WI38 (cell line): Measurements from ENCODE around the gene TMEM59.
"Not testable (repeated sequence)": the region's sequence is repeated elsewhere in the genome, so short reads cannot be mapped to it uniquely, and the experiment has no call there.

Source experiments
- H3K4me3 ChIP-seq: 2 replicates; pipeline ENCODE4 v1.5.1; 2011; ENCODE audit warnings: low read depth, mild to moderate bottlenecking, control low read depth, low read length
- TF ChIP-seq, protein P1 (sequence below): IDR thresholded peaks from 2 replicates; pipeline ENCODE4 v1.5.1; 2012; ENCODE audit warnings: low read depth, mild to moderate bottlenecking, control low read depth, low read length

Gene TMEM59

DNA sequence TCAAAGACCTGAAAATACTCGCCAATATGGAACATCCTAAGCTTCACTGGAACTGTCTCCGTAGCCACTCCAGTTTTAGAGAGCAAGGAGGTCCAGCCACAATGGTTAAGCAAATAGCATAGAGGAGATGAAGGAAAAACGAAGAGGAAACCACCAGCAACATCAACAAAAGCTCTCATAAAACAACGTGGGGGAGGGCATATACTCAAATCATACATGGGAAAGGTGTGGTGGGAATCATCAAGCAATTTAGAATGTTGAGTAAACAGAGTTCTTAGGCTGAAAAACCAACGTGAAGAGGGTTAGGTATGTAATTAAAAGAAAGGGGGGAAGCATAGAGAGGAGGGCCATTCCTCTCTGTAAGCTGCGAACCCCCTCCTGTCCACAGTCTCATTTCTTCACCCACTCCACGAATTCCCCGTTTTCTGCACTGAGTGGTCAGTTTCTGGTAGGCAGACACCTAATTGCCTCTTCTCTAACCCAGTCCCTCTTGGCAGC lies 1.0 kb downstream of the TMEM59 start:
- TF ChIP-seq, protein P1, sequence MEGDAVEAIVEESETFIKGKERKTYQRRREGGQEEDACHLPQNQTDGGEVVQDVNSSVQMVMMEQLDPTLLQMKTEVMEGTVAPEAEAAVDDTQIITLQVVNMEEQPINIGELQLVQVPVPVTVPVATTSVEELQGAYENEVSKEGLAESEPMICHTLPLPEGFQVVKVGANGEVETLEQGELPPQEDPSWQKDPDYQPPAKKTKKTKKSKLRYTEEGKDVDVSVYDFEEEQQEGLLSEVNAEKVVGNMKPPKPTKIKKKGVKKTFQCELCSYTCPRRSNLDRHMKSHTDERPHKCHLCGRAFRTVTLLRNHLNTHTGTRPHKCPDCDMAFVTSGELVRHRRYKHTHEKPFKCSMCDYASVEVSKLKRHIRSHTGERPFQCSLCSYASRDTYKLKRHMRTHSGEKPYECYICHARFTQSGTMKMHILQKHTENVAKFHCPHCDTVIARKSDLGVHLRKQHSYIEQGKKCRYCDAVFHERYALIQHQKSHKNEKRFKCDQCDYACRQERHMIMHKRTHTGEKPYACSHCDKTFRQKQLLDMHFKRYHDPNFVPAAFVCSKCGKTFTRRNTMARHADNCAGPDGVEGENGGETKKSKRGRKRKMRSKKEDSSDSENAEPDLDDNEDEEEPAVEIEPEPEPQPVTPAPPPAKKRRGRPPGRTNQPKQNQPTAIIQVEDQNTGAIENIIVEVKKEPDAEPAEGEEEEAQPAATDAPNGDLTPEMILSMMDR = no peak

DNA sequence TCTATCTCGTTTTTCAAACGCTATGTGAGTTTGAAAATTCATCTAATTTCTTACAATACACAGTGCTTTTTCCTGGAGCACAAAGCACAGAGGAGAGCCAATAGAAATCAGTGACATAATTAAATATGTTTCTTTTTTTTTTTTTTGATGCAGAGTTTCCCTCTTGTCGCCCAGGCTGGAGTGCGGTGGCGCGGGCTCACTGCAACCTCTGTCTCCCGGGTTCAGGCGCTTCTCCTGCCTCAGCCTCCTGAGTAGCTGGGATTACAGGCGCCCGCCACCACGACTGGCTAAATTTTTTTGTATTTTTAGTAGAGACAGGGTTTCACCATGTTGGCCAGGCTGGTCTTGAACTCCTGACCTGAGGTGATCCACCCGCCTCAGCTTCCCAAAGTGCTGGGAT lies 2.6 kb downstream of the TMEM59 start:
- not testable (repeated sequence) for H3K4me3 ChIP-seq

More for the DNA sequence above, 1.0 kb downstream of the TMEM59 start:
- H3K4me3 ChIP-seq = peak overlapping the region; percentile 99

- TF ChIP-seq, protein P1 = no peak
- no peak overlapping the region for H3K4me3 ChIP-seq
Measured at GRCh38 chr1:54047384-54048305, 5.4 kb downstream of the TMEM59 start.

- no peak overlapping the region for H3K4me3 ChIP-seq
- TF ChIP-seq, protein P1 = no peak
Measured at GRCh38 chr1:54046671-54047383, 6.2 kb downstream of the TMEM59 start.

GRCh38 chr1:54045496-54045895 lies 7.5 kb downstream of the TMEM59 start:
- TF ChIP-seq, protein P1 = no peak

DNA sequence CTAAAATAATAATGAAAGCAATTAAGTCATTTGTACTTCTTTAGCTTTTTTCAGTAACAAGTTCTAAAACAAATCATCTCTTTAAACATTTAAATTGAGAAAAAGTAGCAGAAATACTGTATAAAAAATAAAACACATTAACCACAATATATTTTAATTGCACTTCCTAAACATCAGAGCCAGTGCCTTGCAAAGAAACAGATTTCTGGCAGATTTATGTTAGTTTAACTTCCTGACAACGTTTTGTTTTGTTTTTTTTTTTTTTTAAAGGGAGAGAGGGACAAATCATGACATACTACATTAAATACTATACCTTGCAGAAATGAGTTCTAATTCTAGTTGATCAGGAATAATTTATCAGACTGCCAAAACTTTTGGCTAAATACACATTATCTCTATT lies 11.2 kb downstream of the TMEM59 start:
- no peak overlapping the region for H3K4me3 ChIP-seq
- TF ChIP-seq, protein P1 = no peak

More at GRCh38 chr1:54045496-54045895, 7.5 kb downstream of the TMEM59 start:
- H3K4me3 ChIP-seq = no peak overlapping the region

GRCh38 chr1:54037476-54037875 lies 15.5 kb downstream of the TMEM59 start:
- TF ChIP-seq, protein P1 = no peak

More at GRCh38 chr1:54037476-54037875, 15.5 kb downstream of the TMEM59 start:
- H3K4me3 ChIP-seq = no peak overlapping the region
